Liver (tissue), 9 donors: Measurements from ENCODE around the gene PWP1. TPM values are rescaled to one million over a fixed set of nuclear protein-coding genes. Genes with fewer than 3 reads are reported as not detected.

Source experiments
- DNase-seq: peaks from one replicate; pipeline ENCODE4 v3.0.0-alpha.2; 2017; ENCODE audit warnings: low spot score
- H3K27ac ChIP-seq, 2 donors: one replicate each; pipeline ENCODE4 v1.7.0; 2013; ENCODE audit warnings: inconsistent platforms in 2 of 2, low read length in 2 of 2, control low read depth in 1 of 2, low read depth in 1 of 2, mild to moderate bottlenecking in 1 of 2
- H3K27me3 ChIP-seq, 4 donors: one replicate each; pipeline versions ENCODE4 v1.6.1 to v1.7.0; 2013; ENCODE audit warnings: low read length in 3 of 4, inconsistent platforms in 1 of 4, mild to moderate bottlenecking in 1 of 4, moderate library complexity in 1 of 4; ENCODE audit not compliant: control insufficient read depth in 4 of 4, insufficient read depth in 4 of 4
- H3K36me3 ChIP-seq, 4 donors: one replicate each; pipeline versions ENCODE4 v1.6.1 to v1.7.0; 2013; ENCODE audit warnings: low read length in 3 of 4, mild to moderate bottlenecking in 3 of 4, low read depth in 1 of 4, moderate library complexity in 1 of 4; ENCODE audit not compliant: control insufficient read depth in 4 of 4, insufficient read depth in 3 of 4
- H3K4me1 ChIP-seq, 4 donors: one replicate each; pipeline versions ENCODE4 v1.6.1 to v1.7.0; 2013; ENCODE audit warnings: low read length in 3 of 4, mild to moderate bottlenecking in 3 of 4, moderate library complexity in 1 of 4; ENCODE audit not compliant: control insufficient read depth in 4 of 4, insufficient read depth in 4 of 4
- H3K4me3 ChIP-seq, 3 donors: one replicate each; pipeline versions ENCODE4 v1.6.1 to v1.7.0; 2013; ENCODE audit warnings: low read length in 3 of 3, control low read depth in 1 of 3, low read depth in 1 of 3, mild to moderate bottlenecking in 1 of 3
- H3K9ac ChIP-seq, 2 donors: one replicate each; pipeline ENCODE4 v1.7.0; 2013; ENCODE audit warnings: low read length in 2 of 2, mild to moderate bottlenecking in 2 of 2, moderate library complexity in 2 of 2, control low read depth in 1 of 2, low read depth in 1 of 2
- H3K9me3 ChIP-seq, 4 donors: one replicate each; pipeline versions ENCODE4 v1.6.1 to v1.7.0; 2013; ENCODE audit warnings: low read length in 3 of 4; ENCODE audit not compliant: control insufficient read depth in 4 of 4
- EGR1 ChIP-seq, 2 donors: IDR thresholded peaks; 2 replicates each; pipeline ENCODE4 v1.6.1; 2016 to 2018; ENCODE audit warnings: antibody characterized with exemption in 2 of 2, low read depth in 2 of 2
- FOXA1 ChIP-seq: IDR thresholded peaks from 2 replicates; pipeline ENCODE4 v1.6.1; 2016; ENCODE audit warnings: antibody characterized with exemption
- FOXA2 ChIP-seq: IDR thresholded peaks from 2 replicates; pipeline ENCODE4 v1.6.1; 2016; ENCODE audit warnings: antibody characterized with exemption
- GABPA ChIP-seq, 2 donors: IDR thresholded peaks in 1 of 2; conservative IDR thresholded peaks in 1 of 2; 2 replicates each; pipeline ENCODE4 v1.6.1; 2016; ENCODE audit warnings: antibody characterized with exemption in 2 of 2, mild to moderate bottlenecking in 1 of 2, moderate library complexity in 1 of 2
- HNF4A ChIP-seq, 2 donors: conservative IDR thresholded peaks; 2 replicates each; pipeline ENCODE4 v1.6.1; 2016; ENCODE audit warnings: antibody characterized with exemption in 2 of 2, mild to moderate bottlenecking in 2 of 2
- HNF4G ChIP-seq: IDR thresholded peaks from 2 replicates; pipeline ENCODE4 v1.6.1; 2016; ENCODE audit warnings: antibody characterized with exemption
- JUND ChIP-seq, 2 donors: IDR thresholded peaks; 2 replicates each; pipeline ENCODE4 v1.6.1; 2016; ENCODE audit warnings: antibody characterized with exemption in 2 of 2
- NR2F2 ChIP-seq: IDR thresholded peaks from 2 replicates; pipeline ENCODE4 v1.6.1; 2016; ENCODE audit warnings: antibody characterized with exemption
- RAD21 ChIP-seq, 2 donors: IDR thresholded peaks; 2 replicates each; pipeline ENCODE4 v1.6.1; 2016; ENCODE audit warnings: antibody characterized with exemption in 2 of 2, mild to moderate bottlenecking in 2 of 2
- YY1 ChIP-seq: IDR thresholded peaks from 2 replicates; pipeline ENCODE4 v1.6.1; 2016; ENCODE audit warnings: antibody characterized with exemption, mild to moderate bottlenecking
- WGBS: extraction: QIAGEN DNeasy Blood & Tissue Kit; methylation state at CpG from one replicate; pipeline ENCODE4 v1.1.7; 2013; 5-methylcytosine and 5-hydroxymethylcytosine counted together
- polyA plus RNA-seq, 2 donors: library from polyadenylated mRNA; stranded (reverse) in 1 of 2; unstranded in 1 of 2; fragments of 200-250 nt in 1 of 2; fragments of >200 nt in 1 of 2; fragmentation: Nextera tagmentation in 1 of 2; extraction: Ambion mirVana in 1 of 2; gene quantifications; one replicate each; pipeline versions ENCODE4 v1.2.1 to v1.2.3, GENCODE V29; 2013 to 2015
- total RNA-seq, 2 donors: library from RNA; depleted of rRNA; stranded (reverse); fragments of >200 nt; gene quantifications; one replicate each; pipeline ENCODE4 v1.2.3, GENCODE V29; 2014
- TF ChIP-seq, protein P1 (sequence below): IDR thresholded peaks from 2 replicates; pipeline ENCODE4 v1.6.1; 2016; ENCODE audit warnings: antibody characterized with exemption, mild to moderate bottlenecking
- TF ChIP-seq, protein P2 (sequence below): IDR thresholded peaks from 2 replicates; pipeline ENCODE4 v1.6.1; 2016; ENCODE audit warnings: antibody characterized with exemption
- TF ChIP-seq, protein P3 (sequence below): IDR thresholded peaks from 2 replicates; pipeline ENCODE4 v1.6.1; 2016; ENCODE audit warnings: antibody characterized with exemption
- TF ChIP-seq, protein P4 (sequence below): IDR thresholded peaks from 2 replicates; pipeline ENCODE4 v1.6.1; 2016; ENCODE audit warnings: antibody characterized with exemption
- donor health status: healthy.
- donor health status: healthy.
- donor health status: healthy.
- donor health status: healthy.
- donor health status: healthy.

PWP1 gene
- total and polyA plus RNA-seq, 4 donors: 17.5 to 39.0 (median 26.9) TPM

DNA sequence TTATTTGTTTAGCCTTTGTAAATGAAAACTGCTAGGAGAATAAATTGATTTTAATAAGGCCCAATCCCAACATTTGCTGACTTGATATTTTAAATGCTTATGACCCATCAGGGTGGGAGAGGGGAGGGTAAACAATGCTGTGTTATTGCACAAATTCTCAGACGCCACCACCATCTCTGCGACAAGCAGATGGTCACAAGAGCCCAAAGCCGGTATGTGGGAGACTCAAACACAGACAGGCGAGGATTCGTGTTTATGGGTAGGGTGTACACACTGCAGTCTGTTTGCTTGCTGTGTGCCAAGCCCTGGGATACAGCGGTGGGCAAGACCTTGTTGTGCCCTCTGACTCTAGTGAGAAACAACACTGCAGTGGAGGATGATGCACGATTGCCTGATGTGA lies 39.2 kb upstream of the PWP1 start:
- Histone ChIP-seq H3K27me3 (no peaks in the 10 kb centered on the region), H3K36me3 (no peaks in the 10 kb centered on the region), H3K27ac (no peak overlapping the region), H3K9me3 (no peaks in the 10 kb centered on the region), H3K4me1 (no peaks in the 10 kb centered on the region), H3K9ac (no peak overlapping the region), H3K4me3 (no peak overlapping the region)
- WGBS: 97% methylated on average over 7 of the region's 7 CpGs
- DNase-seq: no peak
- TF ChIP-seq GABPA (IDR thresholded peaks at IDR 0.05 in 1 of 2, conservative IDR thresholded peaks at IDR 0.05 in 1 of 2): no peak

DNA sequence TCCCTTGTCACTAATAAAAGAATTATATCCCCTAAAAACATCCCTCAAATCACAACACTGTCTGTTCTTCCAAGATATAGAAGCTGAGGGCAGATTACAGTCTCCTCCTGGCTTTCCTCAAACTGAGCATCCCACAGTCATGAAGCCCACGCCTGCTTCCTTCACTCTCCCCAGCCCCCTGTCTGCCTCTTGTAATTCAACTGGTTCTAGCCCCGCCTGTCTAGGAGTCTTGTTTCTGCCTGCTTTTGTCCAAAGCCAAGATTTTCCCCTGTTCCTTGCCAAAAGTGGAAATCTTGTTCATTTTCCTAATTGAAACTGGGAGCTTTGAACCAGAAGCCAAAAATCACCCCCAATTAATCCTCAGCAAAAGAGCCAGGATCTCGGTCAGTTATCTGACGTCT lies 35.9 kb upstream of the PWP1 start:
- WGBS: 78% methylated on average over 4 of the region's 4 CpGs
- Histone ChIP-seq H3K9ac (no peak overlapping the region), H3K9me3 (no peaks in the 10 kb centered on the region), H3K27ac (no peak overlapping the region), H3K4me3 (no peak overlapping the region), H3K4me1 (no peaks in the 10 kb centered on the region), H3K36me3 (no peaks in the 10 kb centered on the region), H3K27me3 (no peaks in the 10 kb centered on the region)
- no peak for DNase-seq
- TF ChIP-seq, protein P1, sequence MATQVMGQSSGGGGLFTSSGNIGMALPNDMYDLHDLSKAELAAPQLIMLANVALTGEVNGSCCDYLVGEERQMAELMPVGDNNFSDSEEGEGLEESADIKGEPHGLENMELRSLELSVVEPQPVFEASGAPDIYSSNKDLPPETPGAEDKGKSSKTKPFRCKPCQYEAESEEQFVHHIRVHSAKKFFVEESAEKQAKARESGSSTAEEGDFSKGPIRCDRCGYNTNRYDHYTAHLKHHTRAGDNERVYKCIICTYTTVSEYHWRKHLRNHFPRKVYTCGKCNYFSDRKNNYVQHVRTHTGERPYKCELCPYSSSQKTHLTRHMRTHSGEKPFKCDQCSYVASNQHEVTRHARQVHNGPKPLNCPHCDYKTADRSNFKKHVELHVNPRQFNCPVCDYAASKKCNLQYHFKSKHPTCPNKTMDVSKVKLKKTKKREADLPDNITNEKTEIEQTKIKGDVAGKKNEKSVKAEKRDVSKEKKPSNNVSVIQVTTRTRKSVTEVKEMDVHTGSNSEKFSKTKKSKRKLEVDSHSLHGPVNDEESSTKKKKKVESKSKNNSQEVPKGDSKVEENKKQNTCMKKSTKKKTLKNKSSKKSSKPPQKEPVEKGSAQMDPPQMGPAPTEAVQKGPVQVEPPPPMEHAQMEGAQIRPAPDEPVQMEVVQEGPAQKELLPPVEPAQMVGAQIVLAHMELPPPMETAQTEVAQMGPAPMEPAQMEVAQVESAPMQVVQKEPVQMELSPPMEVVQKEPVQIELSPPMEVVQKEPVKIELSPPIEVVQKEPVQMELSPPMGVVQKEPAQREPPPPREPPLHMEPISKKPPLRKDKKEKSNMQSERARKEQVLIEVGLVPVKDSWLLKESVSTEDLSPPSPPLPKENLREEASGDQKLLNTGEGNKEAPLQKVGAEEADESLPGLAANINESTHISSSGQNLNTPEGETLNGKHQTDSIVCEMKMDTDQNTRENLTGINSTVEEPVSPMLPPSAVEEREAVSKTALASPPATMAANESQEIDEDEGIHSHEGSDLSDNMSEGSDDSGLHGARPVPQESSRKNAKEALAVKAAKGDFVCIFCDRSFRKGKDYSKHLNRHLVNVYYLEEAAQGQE: no peak
- TF ChIP-seq FOXA1 (no peak), GABPA (IDR thresholded peaks at IDR 0.05 in 1 of 2, conservative IDR thresholded peaks at IDR 0.05 in 1 of 2) (no peak), FOXA2 (no peak), HNF4G (no peak), HNF4A (conservative IDR thresholded peaks at IDR 0.05) (no peak), EGR1 (IDR thresholded peaks at IDR 0.05; ENCODE audit: low read depth in 2 of 2) (no peak), YY1 (no peak), RAD21 (IDR thresholded peaks at IDR 0.05) (no peak)
- TF ChIP-seq, protein P2, sequence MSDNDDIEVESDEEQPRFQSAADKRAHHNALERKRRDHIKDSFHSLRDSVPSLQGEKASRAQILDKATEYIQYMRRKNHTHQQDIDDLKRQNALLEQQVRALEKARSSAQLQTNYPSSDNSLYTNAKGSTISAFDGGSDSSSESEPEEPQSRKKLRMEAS: no peak
- TF ChIP-seq, protein P3, sequence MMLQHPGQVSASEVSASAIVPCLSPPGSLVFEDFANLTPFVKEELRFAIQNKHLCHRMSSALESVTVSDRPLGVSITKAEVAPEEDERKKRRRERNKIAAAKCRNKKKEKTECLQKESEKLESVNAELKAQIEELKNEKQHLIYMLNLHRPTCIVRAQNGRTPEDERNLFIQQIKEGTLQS: no peak
- TF ChIP-seq, protein P4, sequence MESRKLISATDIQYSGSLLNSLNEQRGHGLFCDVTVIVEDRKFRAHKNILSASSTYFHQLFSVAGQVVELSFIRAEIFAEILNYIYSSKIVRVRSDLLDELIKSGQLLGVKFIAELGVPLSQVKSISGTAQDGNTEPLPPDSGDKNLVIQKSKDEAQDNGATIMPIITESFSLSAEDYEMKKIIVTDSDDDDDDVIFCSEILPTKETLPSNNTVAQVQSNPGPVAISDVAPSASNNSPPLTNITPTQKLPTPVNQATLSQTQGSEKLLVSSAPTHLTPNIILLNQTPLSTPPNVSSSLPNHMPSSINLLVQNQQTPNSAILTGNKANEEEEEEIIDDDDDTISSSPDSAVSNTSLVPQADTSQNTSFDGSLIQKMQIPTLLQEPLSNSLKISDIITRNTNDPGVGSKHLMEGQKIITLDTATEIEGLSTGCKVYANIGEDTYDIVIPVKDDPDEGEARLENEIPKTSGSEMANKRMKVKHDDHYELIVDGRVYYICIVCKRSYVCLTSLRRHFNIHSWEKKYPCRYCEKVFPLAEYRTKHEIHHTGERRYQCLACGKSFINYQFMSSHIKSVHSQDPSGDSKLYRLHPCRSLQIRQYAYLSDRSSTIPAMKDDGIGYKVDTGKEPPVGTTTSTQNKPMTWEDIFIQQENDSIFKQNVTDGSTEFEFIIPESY: no peak

DNA sequence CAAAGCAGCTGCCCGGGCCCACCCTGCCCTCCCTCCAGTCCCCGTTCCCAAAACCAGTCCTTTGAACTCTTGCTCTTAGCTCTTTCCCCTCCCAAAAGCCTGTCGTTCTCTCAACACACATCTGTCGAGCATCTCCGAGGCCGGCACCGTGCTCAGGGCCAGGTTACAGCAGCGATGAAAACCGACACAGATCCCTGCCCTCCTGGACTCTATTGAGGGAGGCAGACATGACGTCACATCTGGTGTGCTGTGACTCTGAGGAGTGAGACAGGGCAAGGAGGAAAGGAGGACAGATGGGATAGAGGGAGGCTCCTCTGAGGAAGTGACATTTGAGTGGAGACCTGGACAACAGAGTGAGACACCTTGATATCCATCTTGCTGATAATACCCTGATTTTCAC lies 34.6 kb upstream of the PWP1 start:
- TF ChIP-seq RAD21 (IDR thresholded peaks at IDR 0.05): no peak
- TF ChIP-seq, protein P2: no peak
- TF ChIP-seq JUND (IDR thresholded peaks at IDR 0.05): no peak
- no peak for TF ChIP-seq NR2F2
- H3K4me3 ChIP-seq: no peak overlapping the region
- H3K27ac ChIP-seq: no peak overlapping the region
- no peak overlapping the region for H3K9ac ChIP-seq
- H3K4me1 ChIP-seq: peaks cover 0 to 10% (median 5%) of the 10 kb centered on the region in 4 donors
- H3K9me3 ChIP-seq: no peaks in the 10 kb centered on the region
- 80% methylated on average over 10 of the region's 10 CpGs for WGBS
- DNase-seq: no peak
- no peaks in the 10 kb centered on the region for H3K36me3 ChIP-seq
- no peaks in the 10 kb centered on the region for H3K27me3 ChIP-seq
